ENCODE results near the gene DGKI. TPM values are rescaled to one million over a fixed set of nuclear protein-coding genes. Genes with fewer than 3 reads are reported as not detected.
"Not testable (repeated sequence)": the region's sequence is repeated elsewhere in the genome, so short reads cannot be mapped to it uniquely, and the experiment has no call there.

DGKI gene
- total RNA-seq, 1 experiment from 2014 or later: not detected

DNA sequence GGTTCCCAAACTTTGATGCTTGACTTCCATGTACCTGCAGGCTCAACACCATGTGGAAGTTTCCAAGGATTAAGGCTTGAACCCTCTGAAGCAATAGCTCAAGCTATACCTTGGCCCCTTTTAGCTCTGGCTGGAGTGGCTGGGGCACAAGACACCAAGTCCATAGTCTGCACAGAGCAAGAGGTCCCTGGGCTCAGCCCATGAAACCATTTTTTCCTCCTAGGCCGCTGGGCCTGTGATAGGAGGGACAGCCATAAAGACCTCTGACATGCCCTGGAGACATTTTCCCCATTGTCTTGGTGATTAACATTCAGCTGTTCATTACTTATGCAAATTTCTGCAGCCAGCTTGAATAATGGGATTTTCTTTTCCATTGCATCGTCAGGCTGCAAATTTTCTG is 14.4 kb downstream of the DGKI start:
- Histone ChIP-seq H3K36me3 (ENCODE audit: control insufficient read depth, insufficient read depth, low read length) (no peaks in the 10 kb centered on the region), H3K9me3 (ENCODE audit: control insufficient read depth, insufficient read depth, low read depth, low read length) (no peaks in the 10 kb centered on the region; the same call in 1 of the 2 replicates), H3K4me3 (ENCODE audit: low read depth in 2 of 2, low read length in 2 of 2) (no peak overlapping the region), H3K27me3 (ENCODE audit: control insufficient read depth, insufficient read depth, low read length) (peaks cover 1% of the 10 kb centered on the region; the same call in 1 of the 2 replicates), H3K27ac (ENCODE audit: low read length) (no peak overlapping the region), H3K4me1 (ENCODE audit: control insufficient read depth, insufficient read depth, low read length) (no peaks in the 10 kb centered on the region)
- in situ Hi-C loops (cut with HindIII; ENCODE audit: low pct_unique_long_range_greater_than_20kb, low sequenced_read_pairs): no loop called here
- ChIA-PET POLR2A (no interaction called here), CTCF (no interaction called here)
- TF ChIP-seq REST (IDR thresholded peaks at IDR 0.05; ENCODE audit: insufficient read depth in 1 of 2, low read depth in 2 of 2, low read length in 1 of 2) (no peak), POLR2AphosphoS5 (IDR thresholded peaks at IDR 0.05; ENCODE audit: low read depth, low read length) (no peak), SIN3A (IDR thresholded peaks at IDR 0.05; ENCODE audit: borderline replicate concordance, insufficient read depth, low read depth, low read length) (no peak), TCF7L2 (IDR thresholded peaks at IDR 0.05; ENCODE audit: low read depth, low read length) (no peak)
- TF ChIP-seq, protein P1, sequence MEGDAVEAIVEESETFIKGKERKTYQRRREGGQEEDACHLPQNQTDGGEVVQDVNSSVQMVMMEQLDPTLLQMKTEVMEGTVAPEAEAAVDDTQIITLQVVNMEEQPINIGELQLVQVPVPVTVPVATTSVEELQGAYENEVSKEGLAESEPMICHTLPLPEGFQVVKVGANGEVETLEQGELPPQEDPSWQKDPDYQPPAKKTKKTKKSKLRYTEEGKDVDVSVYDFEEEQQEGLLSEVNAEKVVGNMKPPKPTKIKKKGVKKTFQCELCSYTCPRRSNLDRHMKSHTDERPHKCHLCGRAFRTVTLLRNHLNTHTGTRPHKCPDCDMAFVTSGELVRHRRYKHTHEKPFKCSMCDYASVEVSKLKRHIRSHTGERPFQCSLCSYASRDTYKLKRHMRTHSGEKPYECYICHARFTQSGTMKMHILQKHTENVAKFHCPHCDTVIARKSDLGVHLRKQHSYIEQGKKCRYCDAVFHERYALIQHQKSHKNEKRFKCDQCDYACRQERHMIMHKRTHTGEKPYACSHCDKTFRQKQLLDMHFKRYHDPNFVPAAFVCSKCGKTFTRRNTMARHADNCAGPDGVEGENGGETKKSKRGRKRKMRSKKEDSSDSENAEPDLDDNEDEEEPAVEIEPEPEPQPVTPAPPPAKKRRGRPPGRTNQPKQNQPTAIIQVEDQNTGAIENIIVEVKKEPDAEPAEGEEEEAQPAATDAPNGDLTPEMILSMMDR (IDR thresholded peaks at IDR 0.05): no peak
- DNase-seq (ENCODE audit: low read depth, low spot score): no peak
- BruUV-seq (replicated peaks): no TSS peak
- intact Hi-C loops (cut with micrococcal nuclease; ENCODE audit: unreplicated experiment): no loop called here
- ATAC-seq: no peak

DNA sequence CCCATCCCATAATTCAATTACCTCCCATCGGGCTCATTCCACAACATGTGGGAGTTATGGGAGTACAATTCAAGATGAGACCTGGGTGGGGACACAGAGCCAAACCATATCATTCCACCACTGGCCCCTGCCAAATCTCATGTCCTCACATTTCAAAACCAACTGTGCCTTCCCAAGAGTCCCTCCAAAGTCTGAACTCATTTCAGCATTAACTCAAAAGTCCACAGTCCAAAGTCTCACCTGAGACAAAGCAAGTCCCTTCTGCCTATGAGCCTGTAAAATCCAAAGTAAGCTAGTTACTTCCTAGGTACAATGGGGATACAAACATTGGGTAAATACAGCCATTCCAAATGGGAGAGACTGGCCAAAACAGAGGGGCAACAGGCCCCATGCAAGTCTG is 15.2 kb downstream of the DGKI start:
- CTCF ChIA-PET; DNase-seq (ENCODE audit: low read depth, low spot score); ATAC-seq: not testable (repeated sequence)

DNA sequence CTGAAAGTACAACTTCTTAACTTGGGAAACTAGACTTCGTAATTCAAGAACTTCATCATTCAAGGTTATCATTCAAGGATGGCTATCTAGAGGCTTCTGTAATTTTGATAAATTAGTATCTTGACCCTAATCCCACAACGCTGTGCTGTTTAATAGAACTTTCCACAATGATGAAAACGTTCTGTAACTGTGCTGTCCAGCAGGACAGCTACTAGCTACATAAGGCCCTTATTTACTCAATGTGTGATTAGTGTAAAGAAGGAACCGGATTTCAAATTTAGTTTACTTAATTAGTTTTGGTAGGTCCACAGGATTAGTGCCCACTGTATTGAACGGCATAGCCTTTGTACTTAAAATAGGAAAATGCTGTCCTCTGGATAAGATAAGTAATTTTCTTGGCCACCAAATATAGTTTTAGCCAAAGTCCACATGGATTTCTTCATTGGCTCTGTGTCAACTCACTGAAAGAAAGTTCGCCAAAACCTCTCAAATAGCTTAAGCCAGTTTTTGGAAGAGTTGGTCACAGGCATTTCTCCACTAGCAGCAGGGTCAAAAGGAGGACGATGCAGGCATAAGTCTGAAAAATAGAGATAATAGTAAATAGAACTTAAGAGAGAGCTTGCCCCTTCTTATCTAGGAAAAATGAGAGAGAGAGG is 17.3 kb downstream of the DGKI start:
- TF ChIP-seq, protein P1 (IDR thresholded peaks at IDR 0.05): no peak
- TF ChIP-seq POLR2AphosphoS5 (IDR thresholded peaks at IDR 0.05; ENCODE audit: low read depth, low read length) (no peak), SIN3A (IDR thresholded peaks at IDR 0.05; ENCODE audit: borderline replicate concordance, insufficient read depth, low read depth, low read length) (no peak), TCF7L2 (IDR thresholded peaks at IDR 0.05; ENCODE audit: low read depth, low read length) (no peak), REST (IDR thresholded peaks at IDR 0.05; ENCODE audit: insufficient read depth in 1 of 2, low read depth in 2 of 2, low read length in 1 of 2) (no peak)
- CTCF ChIA-PET: no interaction called here
- no peaks in the 10 kb centered on the region for H3K4me1 ChIP-seq (ENCODE audit: control insufficient read depth, insufficient read depth, low read length)
- POLR2A ChIA-PET: no interaction called here
- no peak for ATAC-seq
- no peaks in the 10 kb centered on the region; the same call in 1 of the 2 replicates for H3K9me3 ChIP-seq (ENCODE audit: control insufficient read depth, insufficient read depth, low read depth, low read length)
- in situ Hi-C loops (cut with HindIII; ENCODE audit: low pct_unique_long_range_greater_than_20kb, low sequenced_read_pairs): no loop called here
- no peaks in the 10 kb centered on the region for H3K36me3 ChIP-seq (ENCODE audit: control insufficient read depth, insufficient read depth, low read length)
- intact Hi-C loops (cut with micrococcal nuclease; ENCODE audit: unreplicated experiment): no loop called here
- H3K4me3 ChIP-seq (ENCODE audit: low read depth in 2 of 2, low read length in 2 of 2): no peak overlapping the region
- BruUV-seq (replicated peaks): no TSS peak
- no peak for DNase-seq (ENCODE audit: low read depth, low spot score)
- peaks cover 2% of the 10 kb centered on the region; the same call in 1 of the 2 replicates for H3K27me3 ChIP-seq (ENCODE audit: control insufficient read depth, insufficient read depth, low read length)
- no peak overlapping the region for H3K27ac ChIP-seq (ENCODE audit: low read length)

More for the DNA sequence above, 15.2 kb downstream of the DGKI start:
- intact Hi-C loops (cut with micrococcal nuclease; ENCODE audit: unreplicated experiment); POLR2A ChIA-PET; in situ Hi-C loops (cut with HindIII; ENCODE audit: low pct_unique_long_range_greater_than_20kb, low sequenced_read_pairs); H3K4me3 ChIP-seq (ENCODE audit: low read depth in 2 of 2, low read length in 2 of 2); H3K36me3 ChIP-seq (ENCODE audit: control insufficient read depth, insufficient read depth, low read length); H3K4me1 ChIP-seq (ENCODE audit: control insufficient read depth, insufficient read depth, low read length); H3K9me3 ChIP-seq (ENCODE audit: control insufficient read depth, insufficient read depth, low read depth, low read length); H3K27ac ChIP-seq (ENCODE audit: low read length); H3K27me3 ChIP-seq (ENCODE audit: control insufficient read depth, insufficient read depth, low read length); BruUV-seq (replicated peaks): not testable (repeated sequence)
